Medulla oblongata (tissue), 1 donor: ENCODE results near the gene TFE3.
A peak's percentile ranks its signal among the peaks of the same experiment; 100 is the strongest.

Experiments
- DNase-seq: peaks from one replicate; pipeline ENCODE4 v3.0.0-alpha.2; 2015; ENCODE audit errors: extremely low spot score

TFE3 gene

GRCh38 chrX:49060914-49061313 is 17.8 kb upstream of the TFE3 start:
- no peak for DNase-seq

- DNase-seq, result no peak
These were observed 16.5 kb upstream of the TFE3 start for GRCh38 chrX:49059681-49060085.

GRCh38 chrX:49059201-49059600 is 16.0 kb upstream of the TFE3 start:
- DNase-seq, result no peak

GRCh38 chrX:49058794-49059193 is 15.6 kb upstream of the TFE3 start, which contains the start of gene CCDC120:
TSS of gene CCDC120 (plus strand) at chrX:49058999. CDS start at chrX:49062042, 3,043 bp downstream.
- DNase-seq, result no peak

GRCh38 chrX:49054073-49054762 is 11.1 kb upstream of the TFE3 start:
- DNase-seq, result no peak

- DNase-seq, result peak; percentile 7
These were observed 10.3 kb upstream of the TFE3 start for GRCh38 chrX:49053223-49054072.

- no peak for DNase-seq
These were observed 777 bp upstream of the TFE3 start for GRCh38 chrX:49043987-49044281.

- peak; percentile 6 for DNase-seq
These were observed 457 bp downstream of the TFE3 start for GRCh38 chrX:49042581-49043219.

GRCh38 chrX:49041744-49042580 is 1.2 kb downstream of the TFE3 start:
- peak; percentile 25 for DNase-seq

GRCh38 chrX:49040376-49040955 is 2.7 kb downstream of the TFE3 start:
- DNase-seq, result no peak

- DNase-seq, result peak; percentile 85
These were observed 3.4 kb downstream of the TFE3 start for GRCh38 chrX:49039598-49040375.

GRCh38 chrX:49037883-49038475 is 5.2 kb downstream of the TFE3 start:
- DNase-seq, result no peak

- DNase-seq, result no peak
These were observed 12.9 kb downstream of the TFE3 start for GRCh38 chrX:49030283-49030682.

- no peak for DNase-seq
These were observed 13.3 kb downstream of the TFE3 start for GRCh38 chrX:49029876-49030275.

GRCh38 chrX:49019599-49020249 is 23.4 kb downstream of the TFE3 start:
- no peak for DNase-seq

GRCh38 chrX:49019050-49019449 is 24.1 kb downstream of the TFE3 start:
- no peak for DNase-seq

- DNase-seq, result no peak
These were observed 39.5 kb downstream of the TFE3 start for GRCh38 chrX:49003696-49004095.

GRCh38 chrX:49002091-49002935 is 40.8 kb downstream of the TFE3 start, which contains the start of gene GRIPAP1:
TSS of gene GRIPAP1 (minus strand) at chrX:49002264. CDS start at chrX:49002229, 35 bp downstream.
- peak; percentile 83 for DNase-seq
